CD4-positive, CD25-positive, alpha-beta regulatory T cell (primary cell): Measurements from ENCODE around the gene RNU2-63P. TPM values are rescaled to one million over a fixed set of nuclear protein-coding genes. Genes with fewer than 3 reads are reported as not detected.
"Not testable (repeated sequence)": the region's sequence is repeated elsewhere in the genome, so short reads cannot be mapped to it uniquely, and the experiment has no call there.

Experiments
- ATAC-seq, 2 donors: fragments of 150-1000 bp; cut with Tn5 transposase; one replicate each; pipeline ENCODE4 v1.10.0; 2021; ENCODE audit warnings: low read depth in 2 of 2, moderate number of reproducible peaks in 2 of 2, moderate library complexity in 1 of 2
- DNase-seq, 3 donors: peaks; one replicate each; pipeline versions ENCODE4 v3.0.0 to v3.0.0-alpha.2; 2012 to 2022; ENCODE audit warnings: mixed read lengths in 1 of 3
- H3K27ac ChIP-seq: one replicate; pipeline ENCODE4 v1.7.0; 2013; ENCODE audit warnings: mild to moderate bottlenecking, low read length; ENCODE audit not compliant: insufficient read depth, poor library complexity, severe bottlenecking
- H3K27me3 ChIP-seq: one replicate; pipeline ENCODE4 v1.7.0; 2013; ENCODE audit warnings: low read length; ENCODE audit not compliant: control insufficient read depth, insufficient read depth
- H3K36me3 ChIP-seq: one replicate; pipeline ENCODE4 v1.7.0; 2013; ENCODE audit warnings: mild to moderate bottlenecking, low read length, moderate library complexity; ENCODE audit not compliant: control insufficient read depth, insufficient read depth
- H3K4me1 ChIP-seq: 2 replicates; pipeline ENCODE4 v1.7.0; 2013; ENCODE audit warnings: mild to moderate bottlenecking, low read length; ENCODE audit not compliant: insufficient read depth, control insufficient read depth, poor library complexity, severe bottlenecking
- H3K4me3 ChIP-seq: one replicate; pipeline ENCODE4 v1.7.0; 2013; ENCODE audit warnings: low read depth, mild to moderate bottlenecking, low read length, moderate library complexity
- H3K9me3 ChIP-seq, 2 experiments: 1 replicate in 1 of 2; 2 replicates in 1 of 2; pipeline ENCODE4 v1.7.0; 2013; ENCODE audit warnings: low read length in 2 of 2, mild to moderate bottlenecking in 1 of 2, moderate library complexity in 1 of 2; ENCODE audit not compliant: control insufficient read depth in 2 of 2
- H3K27ac Mint-ChIP-seq, 3 donors: one replicate each; pipeline ENCODE4 v1.8.0; 2020 to 2022; ENCODE audit warnings: mild to moderate bottlenecking in 3 of 3, mixed read lengths in 3 of 3, moderate library complexity in 2 of 3
- H3K27me3 Mint-ChIP-seq: one replicate; pipeline ENCODE4 v1.8.0; 2022; ENCODE audit warnings: mild to moderate bottlenecking, mixed read lengths
- H3K36me3 Mint-ChIP-seq: one replicate; pipeline ENCODE4 v1.8.0; 2020; ENCODE audit warnings: mixed read lengths
- H3K4me1 Mint-ChIP-seq, 4 donors: one replicate each; pipeline ENCODE4 v1.8.0; 2020 to 2022; ENCODE audit warnings: mixed read lengths in 4 of 4, mild to moderate bottlenecking in 1 of 4
- H3K4me3 Mint-ChIP-seq, 4 donors: one replicate each; pipeline ENCODE4 v1.8.0; 2020 to 2022; ENCODE audit warnings: mild to moderate bottlenecking in 4 of 4, mixed read lengths in 4 of 4, moderate library complexity in 3 of 4
- H3K9me3 Mint-ChIP-seq, 7 donors: one replicate each; pipeline ENCODE4 v1.8.0; 2020 to 2022; ENCODE audit warnings: mixed read lengths in 7 of 7, mild to moderate bottlenecking in 3 of 7, moderate library complexity in 2 of 7
- polyA plus RNA-seq, 4 donors: library from polyadenylated mRNA; unstranded; fragments of 300-500 nt; fragmentation: Illumina TruSeq; gene quantifications; one replicate each; pipeline ENCODE4 v1.2.3, GENCODE V29; 2021
- total RNA-seq: library from RNA; stranded (reverse); gene quantifications from one replicate; pipeline ENCODE4 v1.2.3, GENCODE V29; 2022

Gene RNU2-63P
- total and polyA plus RNA-seq, 5 donors from 2014 or later, result 6.3 to 15.4 (median 12.9) TPM; not detected in 1

- H3K27ac Mint-ChIP-seq, H3K4me1 Mint-ChIP-seq, H3K27me3 ChIP-seq, H3K27me3 Mint-ChIP-seq, H3K4me3 ChIP-seq, DNase-seq, H3K9me3 Mint-ChIP-seq, ATAC-seq, H3K36me3 Mint-ChIP-seq, H3K9me3 ChIP-seq, H3K4me3 Mint-ChIP-seq, H3K4me1 ChIP-seq, H3K27ac ChIP-seq, H3K36me3 ChIP-seq: not testable (repeated sequence)
These were observed 22.0 kb downstream of the RNU2-63P start for GRCh38 chr2:87994304-87994850.

GRCh38 chr2:87992569-87992968 lies 23.8 kb downstream of the RNU2-63P start:
- not testable (repeated sequence) for H3K9me3 Mint-ChIP-seq, H3K36me3 ChIP-seq, H3K36me3 Mint-ChIP-seq, H3K27ac ChIP-seq, ATAC-seq, H3K9me3 ChIP-seq, H3K27me3 ChIP-seq, H3K4me3 Mint-ChIP-seq, H3K4me1 Mint-ChIP-seq, H3K27me3 Mint-ChIP-seq, DNase-seq, H3K4me3 ChIP-seq, H3K4me1 ChIP-seq, H3K27ac Mint-ChIP-seq

- H3K4me3 Mint-ChIP-seq, ATAC-seq, H3K4me1 ChIP-seq, H3K27ac ChIP-seq, H3K4me3 ChIP-seq, H3K36me3 ChIP-seq, H3K9me3 Mint-ChIP-seq, H3K27ac Mint-ChIP-seq, H3K27me3 ChIP-seq, H3K9me3 ChIP-seq, H3K36me3 Mint-ChIP-seq, H3K4me1 Mint-ChIP-seq, DNase-seq, H3K27me3 Mint-ChIP-seq: not testable (repeated sequence)
These were observed 28.9 kb downstream of the RNU2-63P start for GRCh38 chr2:87987473-87987872.

- ATAC-seq, H3K4me1 Mint-ChIP-seq, H3K27ac ChIP-seq, H3K9me3 Mint-ChIP-seq, H3K36me3 Mint-ChIP-seq, H3K27ac Mint-ChIP-seq, DNase-seq, H3K4me3 ChIP-seq, H3K36me3 ChIP-seq, H3K4me3 Mint-ChIP-seq, H3K4me1 ChIP-seq, H3K27me3 Mint-ChIP-seq, H3K9me3 ChIP-seq, H3K27me3 ChIP-seq: not testable (repeated sequence)
These were observed 30.4 kb downstream of the RNU2-63P start for GRCh38 chr2:87985902-87986301.

GRCh38 chr2:87981182-87981581 lies 35.2 kb downstream of the RNU2-63P start:
- H3K4me1 ChIP-seq, H3K4me1 Mint-ChIP-seq, ATAC-seq, H3K4me3 Mint-ChIP-seq, H3K4me3 ChIP-seq, H3K9me3 ChIP-seq, H3K36me3 Mint-ChIP-seq, DNase-seq, H3K27ac Mint-ChIP-seq, H3K9me3 Mint-ChIP-seq, H3K27me3 ChIP-seq, H3K36me3 ChIP-seq, H3K27me3 Mint-ChIP-seq, H3K27ac ChIP-seq: not testable (repeated sequence)

GRCh38 chr2:87972385-87972784 lies 44.0 kb downstream of the RNU2-63P start:
- not testable (repeated sequence) for H3K36me3 ChIP-seq, H3K4me3 Mint-ChIP-seq, H3K9me3 ChIP-seq, H3K27me3 Mint-ChIP-seq, H3K4me1 Mint-ChIP-seq, H3K27ac ChIP-seq, H3K27ac Mint-ChIP-seq, H3K27me3 ChIP-seq, H3K36me3 Mint-ChIP-seq, DNase-seq, H3K4me1 ChIP-seq, H3K9me3 Mint-ChIP-seq, H3K4me3 ChIP-seq
- ATAC-seq, result peak in 1 of 2 donors; percentile 42

Other genes starting within 250 kb of the RNU2-63P start
- gene RGPD2, start 190.8 kb downstream of the RNU2-63P start, total RNA-seq, result 54.2 TPM
- 10 to 100 TPM; 29.6 to 54.2 (median 47.1) TPM for gene RGPD2, start 190.8 kb downstream of the RNU2-63P start, polyA plus RNA-seq
- 11.8 TPM for gene KRCC1, start 39.2 kb upstream of the RNU2-63P start, total RNA-seq
- gene KRCC1, start 39.2 kb upstream of the RNU2-63P start, polyA plus RNA-seq, result 10 to 100 TPM; 37.1 to 41.9 (median 41.0) TPM
- not detected for gene SMYD1, start 51.3 kb upstream of the RNU2-63P start, total RNA-seq
- not detected for gene SMYD1, start 51.3 kb upstream of the RNU2-63P start, polyA plus RNA-seq
- not detected for gene FABP1, start 111.5 kb upstream of the RNU2-63P start, total RNA-seq
- gene FABP1, start 111.5 kb upstream of the RNU2-63P start, polyA plus RNA-seq, result not detected
- gene THNSL2, start 153.8 kb upstream of the RNU2-63P start, total RNA-seq, result 0.64 TPM
- gene THNSL2, start 153.8 kb upstream of the RNU2-63P start, polyA plus RNA-seq, result under 1 TPM; 0.51 to 0.80 (median 0.54) TPM